ENCODE data around the gene RELN.

The RELN gene

GRCh38 chr7:103687272-103687671, 302.2 kb downstream of the RELN start:
- H3K4me1 ChIP-seq (ENCODE audit: control insufficient read depth in 1 of 2, insufficient read depth in 2 of 2, low read length in 2 of 2) = no peaks in the 10 kb centered on the region
- no peaks in the 10 kb centered on the region for H3K36me3 ChIP-seq (ENCODE audit: control insufficient read depth in 1 of 2, insufficient read depth in 2 of 2, low read length in 2 of 2)
- H3K9ac ChIP-seq (ENCODE audit: low read depth in 1 of 2, low read length in 2 of 2) = no peak overlapping the region
- no peak overlapping the region for H3K27ac ChIP-seq (ENCODE audit: low read depth, low read length)
- no peaks in the 10 kb centered on the region for H3K27me3 ChIP-seq (ENCODE audit: control insufficient read depth in 1 of 2, insufficient read depth in 2 of 2, low read length in 2 of 2)
- H3K9me3 ChIP-seq (ENCODE audit: control insufficient read depth in 1 of 2, low read length in 2 of 2) = no peaks in the 10 kb centered on the region
- no peak overlapping the region for H3K4me3 ChIP-seq (ENCODE audit: low read depth in 1 of 2, low read length in 2 of 2)

- H3K4me1 ChIP-seq (ENCODE audit: control insufficient read depth in 1 of 2, insufficient read depth in 2 of 2, low read length in 2 of 2) = no peaks in the 10 kb centered on the region
- H3K27me3 ChIP-seq (ENCODE audit: control insufficient read depth in 1 of 2, insufficient read depth in 2 of 2, low read length in 2 of 2) = no peaks in the 10 kb centered on the region
- H3K36me3 ChIP-seq (ENCODE audit: control insufficient read depth in 1 of 2, insufficient read depth in 2 of 2, low read length in 2 of 2) = no peaks in the 10 kb centered on the region
- H3K4me3 ChIP-seq (ENCODE audit: low read depth in 1 of 2, low read length in 2 of 2) = no peak overlapping the region
- H3K9ac ChIP-seq (ENCODE audit: low read depth in 1 of 2, low read length in 2 of 2) = no peak overlapping the region
- no peaks in the 10 kb centered on the region for H3K9me3 ChIP-seq (ENCODE audit: control insufficient read depth in 1 of 2, low read length in 2 of 2)
- H3K27ac ChIP-seq (ENCODE audit: low read depth, low read length) = no peak overlapping the region
Observed at GRCh38 chr7:103686763-103687162, 302.7 kb downstream of the RELN start.

GRCh38 chr7:103686064-103686463, 303.4 kb downstream of the RELN start:
- H3K36me3 ChIP-seq (ENCODE audit: control insufficient read depth in 1 of 2, insufficient read depth in 2 of 2, low read length in 2 of 2) = no peaks in the 10 kb centered on the region
- H3K27ac ChIP-seq (ENCODE audit: low read depth, low read length) = no peak overlapping the region
- no peak overlapping the region for H3K4me3 ChIP-seq (ENCODE audit: low read depth in 1 of 2, low read length in 2 of 2)
- H3K27me3 ChIP-seq (ENCODE audit: control insufficient read depth in 1 of 2, insufficient read depth in 2 of 2, low read length in 2 of 2) = no peaks in the 10 kb centered on the region
- no peaks in the 10 kb centered on the region for H3K4me1 ChIP-seq (ENCODE audit: control insufficient read depth in 1 of 2, insufficient read depth in 2 of 2, low read length in 2 of 2)
- H3K9ac ChIP-seq (ENCODE audit: low read depth in 1 of 2, low read length in 2 of 2) = no peak overlapping the region
- no peaks in the 10 kb centered on the region for H3K9me3 ChIP-seq (ENCODE audit: control insufficient read depth in 1 of 2, low read length in 2 of 2)

GRCh38 chr7:103685646-103686045, 303.8 kb downstream of the RELN start:
- Histone ChIP-seq H3K27me3 (ENCODE audit: control insufficient read depth in 1 of 2, insufficient read depth in 2 of 2, low read length in 2 of 2) (no peaks in the 10 kb centered on the region), H3K36me3 (ENCODE audit: control insufficient read depth in 1 of 2, insufficient read depth in 2 of 2, low read length in 2 of 2) (no peaks in the 10 kb centered on the region), H3K9ac (ENCODE audit: low read depth in 1 of 2, low read length in 2 of 2) (no peak overlapping the region), H3K4me1 (ENCODE audit: control insufficient read depth in 1 of 2, insufficient read depth in 2 of 2, low read length in 2 of 2) (no peaks in the 10 kb centered on the region), H3K9me3 (ENCODE audit: control insufficient read depth in 1 of 2, low read length in 2 of 2) (no peaks in the 10 kb centered on the region), H3K4me3 (ENCODE audit: low read depth in 1 of 2, low read length in 2 of 2) (no peak overlapping the region), H3K27ac (ENCODE audit: low read depth, low read length) (no peak overlapping the region)

- no peaks in the 10 kb centered on the region for H3K4me1 ChIP-seq (ENCODE audit: control insufficient read depth in 1 of 2, insufficient read depth in 2 of 2, low read length in 2 of 2)
- no peaks in the 10 kb centered on the region for H3K27me3 ChIP-seq (ENCODE audit: control insufficient read depth in 1 of 2, insufficient read depth in 2 of 2, low read length in 2 of 2)
- H3K36me3 ChIP-seq (ENCODE audit: control insufficient read depth in 1 of 2, insufficient read depth in 2 of 2, low read length in 2 of 2) = no peaks in the 10 kb centered on the region
- H3K27ac ChIP-seq (ENCODE audit: low read depth, low read length) = no peak overlapping the region
- H3K9ac ChIP-seq (ENCODE audit: low read depth in 1 of 2, low read length in 2 of 2) = no peak overlapping the region
- no peaks in the 10 kb centered on the region for H3K9me3 ChIP-seq (ENCODE audit: control insufficient read depth in 1 of 2, low read length in 2 of 2)
- no peak overlapping the region for H3K4me3 ChIP-seq (ENCODE audit: low read depth in 1 of 2, low read length in 2 of 2)
Observed at GRCh38 chr7:103683348-103683747, 306.1 kb downstream of the RELN start.

GRCh38 chr7:103680161-103681144, 309.0 kb downstream of the RELN start:
- Histone ChIP-seq H3K27ac (ENCODE audit: low read depth, low read length) (no peak overlapping the region), H3K36me3 (ENCODE audit: control insufficient read depth in 1 of 2, insufficient read depth in 2 of 2, low read length in 2 of 2) (no peaks in the 10 kb centered on the region), H3K9ac (ENCODE audit: low read depth in 1 of 2, low read length in 2 of 2) (no peak overlapping the region), H3K4me3 (ENCODE audit: low read depth in 1 of 2, low read length in 2 of 2) (no peak overlapping the region), H3K27me3 (ENCODE audit: control insufficient read depth in 1 of 2, insufficient read depth in 2 of 2, low read length in 2 of 2) (no peaks in the 10 kb centered on the region), H3K9me3 (ENCODE audit: control insufficient read depth in 1 of 2, low read length in 2 of 2) (no peaks in the 10 kb centered on the region), H3K4me1 (ENCODE audit: control insufficient read depth in 1 of 2, insufficient read depth in 2 of 2, low read length in 2 of 2) (no peaks in the 10 kb centered on the region)

GRCh38 chr7:103679151-103680132, 310.0 kb downstream of the RELN start:
- no peak overlapping the region for H3K9ac ChIP-seq (ENCODE audit: low read depth in 1 of 2, low read length in 2 of 2)

GRCh38 chr7:103668279-103668941, 321.0 kb downstream of the RELN start:
- H3K4me3 ChIP-seq (ENCODE audit: low read depth in 1 of 2, low read length in 2 of 2) = no peak overlapping the region
- no peaks in the 10 kb centered on the region for H3K9me3 ChIP-seq (ENCODE audit: control insufficient read depth in 1 of 2, low read length in 2 of 2)
- H3K36me3 ChIP-seq (ENCODE audit: control insufficient read depth in 1 of 2, insufficient read depth in 2 of 2, low read length in 2 of 2) = no peaks in the 10 kb centered on the region
- H3K4me1 ChIP-seq (ENCODE audit: control insufficient read depth in 1 of 2, insufficient read depth in 2 of 2, low read length in 2 of 2) = no peaks in the 10 kb centered on the region
- H3K9ac ChIP-seq (ENCODE audit: low read depth in 1 of 2, low read length in 2 of 2) = no peak overlapping the region
- H3K27ac ChIP-seq (ENCODE audit: low read depth, low read length) = no peak overlapping the region
- H3K27me3 ChIP-seq (ENCODE audit: control insufficient read depth in 1 of 2, insufficient read depth in 2 of 2, low read length in 2 of 2) = no peaks in the 10 kb centered on the region

More at GRCh38 chr7:103679151-103680132, 310.0 kb downstream of the RELN start:
- Histone ChIP-seq H3K9me3 (ENCODE audit: control insufficient read depth in 1 of 2, low read length in 2 of 2) (no peaks in the 10 kb centered on the region), H3K27me3 (ENCODE audit: control insufficient read depth in 1 of 2, insufficient read depth in 2 of 2, low read length in 2 of 2) (no peaks in the 10 kb centered on the region), H3K36me3 (ENCODE audit: control insufficient read depth in 1 of 2, insufficient read depth in 2 of 2, low read length in 2 of 2) (no peaks in the 10 kb centered on the region), H3K4me1 (ENCODE audit: control insufficient read depth in 1 of 2, insufficient read depth in 2 of 2, low read length in 2 of 2) (no peaks in the 10 kb centered on the region), H3K27ac (ENCODE audit: low read depth, low read length) (no peak overlapping the region), H3K4me3 (ENCODE audit: low read depth in 1 of 2, low read length in 2 of 2) (no peak overlapping the region)

GRCh38 chr7:103666326-103666725, 323.1 kb downstream of the RELN start:
- Histone ChIP-seq H3K9ac (ENCODE audit: low read depth in 1 of 2, low read length in 2 of 2) (no peak overlapping the region), H3K9me3 (ENCODE audit: control insufficient read depth in 1 of 2, low read length in 2 of 2) (no peaks in the 10 kb centered on the region), H3K36me3 (ENCODE audit: control insufficient read depth in 1 of 2, insufficient read depth in 2 of 2, low read length in 2 of 2) (no peaks in the 10 kb centered on the region), H3K27ac (ENCODE audit: low read depth, low read length) (no peak overlapping the region), H3K27me3 (ENCODE audit: control insufficient read depth in 1 of 2, insufficient read depth in 2 of 2, low read length in 2 of 2) (no peaks in the 10 kb centered on the region), H3K4me1 (ENCODE audit: control insufficient read depth in 1 of 2, insufficient read depth in 2 of 2, low read length in 2 of 2) (no peaks in the 10 kb centered on the region), H3K4me3 (ENCODE audit: low read depth in 1 of 2, low read length in 2 of 2) (no peak overlapping the region)

All from duodenal mucosa (tissue), 2 donors.